GM23248 (cell line): Measurements from ENCODE around the gene RTN4. TPM values are rescaled to one million over a fixed set of nuclear protein-coding genes. Genes with fewer than 3 reads are reported as not detected.

Experiments used
- DNase-seq: peaks from one replicate; pipeline ENCODE4 v3.0.0-alpha.2; 2015
- H2AFZ ChIP-seq: fragments of 200-600 bp; sonication (generic); 2 replicates; pipeline ENCODE4 v1.6.1; 2016; ENCODE audit warnings: antibody characterized with exemption
- H3F3A ChIP-seq: fragments of 200-600 bp; sonication (generic); 2 replicates; pipeline ENCODE4 v1.6.1; 2016; ENCODE audit warnings: mild to moderate bottlenecking, antibody characterized with exemption, mixed run types; ENCODE audit not compliant: insufficient read depth
- H3K27ac ChIP-seq: fragments of 200-600 bp; sonication (generic); 2 replicates; pipeline ENCODE4 v1.5.1; 2016; ENCODE audit warnings: mild to moderate bottlenecking
- H3K27me3 ChIP-seq: fragments of 200-600 bp; sonication (generic); replicated peaks from 2 replicates; pipeline ENCODE4 v1.6.1; 2016; ENCODE audit warnings: mild to moderate bottlenecking; ENCODE audit not compliant: insufficient read depth
- H3K36me3 ChIP-seq: fragments of 200-600 bp; sonication (generic); 2 replicates; pipeline ENCODE4 v1.6.1; 2016; ENCODE audit warnings: low read depth, mild to moderate bottlenecking
- H3K4me1 ChIP-seq: fragments of 200-600 bp; sonication (generic); 2 replicates; pipeline ENCODE4 v1.6.1; 2016; ENCODE audit warnings: mild to moderate bottlenecking; ENCODE audit not compliant: insufficient read depth
- H3K4me2 ChIP-seq: fragments of 200-600 bp; sonication (generic); one replicate; pipeline ENCODE4 v1.6.1; 2016; ENCODE audit warnings: mild to moderate bottlenecking; ENCODE audit not compliant: unreplicated experiment
- H3K4me3 ChIP-seq: fragments of 200-600 bp; sonication (generic); 2 replicates; pipeline ENCODE4 v1.5.1; 2016; ENCODE audit warnings: mild to moderate bottlenecking
- H3K79me2 ChIP-seq: fragments of 200-600 bp; sonication (generic); 2 replicates; pipeline ENCODE4 v1.6.1; 2016; ENCODE audit warnings: mild to moderate bottlenecking; ENCODE audit not compliant: insufficient read depth
- H3K9ac ChIP-seq: fragments of 200-600 bp; sonication (generic); 2 replicates; pipeline ENCODE4 v1.6.1; 2016; ENCODE audit warnings: mild to moderate bottlenecking
- H3K9me2 ChIP-seq: fragments of 200-600 bp; sonication (generic); 2 replicates; pipeline ENCODE4 v1.6.1; 2016; ENCODE audit warnings: mixed run types, mild to moderate bottlenecking, moderate library complexity; ENCODE audit not compliant: insufficient read depth
- H3K9me3 ChIP-seq: fragments of 200-600 bp; sonication (generic); one replicate; pipeline ENCODE4 v1.6.1; 2017; ENCODE audit warnings: low read depth
- H4K20me1 ChIP-seq: fragments of 200-600 bp; sonication (generic); 2 replicates; pipeline ENCODE4 v1.6.0; 2016; ENCODE audit not compliant: insufficient read depth
- EZH2 ChIP-seq: fragments of 200-600 bp; sonication (generic); IDR thresholded peaks from 2 replicates; pipeline ENCODE4 v1.6.1; 2018; ENCODE audit warnings: antibody characterized with exemption, mild to moderate bottlenecking; ENCODE audit not compliant: insufficient read depth, poor library complexity, severe bottlenecking
- EZH2phosphoT487 ChIP-seq: fragments of 200-600 bp; sonication (generic); IDR thresholded peaks from 2 replicates; pipeline ENCODE4 v1.6.1; 2018; ENCODE audit warnings: antibody characterized with exemption, moderate library complexity, mild to moderate bottlenecking, low read depth; ENCODE audit not compliant: insufficient read depth
- WGBS, 2 experiments: methylation state at CpG; one replicate each; pipeline ENCODE4 v1.1.6; 2015 to 2017; ENCODE audit warnings: low lambda C conversion rate in 2 of 2, low coverage in 1 of 2; ENCODE audit errors: missing lambda C conversion rate in 2 of 2; 5-methylcytosine and 5-hydroxymethylcytosine counted together
- in situ Hi-C: fragments of 300-500 bp; cut with MboI; formaldehyde crosslinking; loops from 2 replicates; pipeline ENCODE4 v1.15.0; 2020
- polyA plus RNA-seq: library from polyadenylated mRNA; unstranded; fragments of >200 nt; fragmentation: Nextera tagmentation; extraction: Ambion mirVana; gene quantifications from 2 replicates; pipeline ENCODE4 v1.2.1, GENCODE V29; 2016
- total RNA-seq: library from RNA; depleted of rRNA; stranded (reverse); fragments of >200 nt; shearing (Covaris generic); gene quantifications from 2 replicates; pipeline ENCODE4 v1.2.3, GENCODE V29; 2014

Gene RTN4
- total and polyA plus RNA-seq, 2 experiments from 2014 or later, result 361 to 425 TPM

GRCh38 chr2:54964271-54964670, 86.0 kb downstream of the RTN4 start:
- WGBS, 2 experiments, result 80 to 83% methylated on average over 8 of the region's 8 CpGs
- H3K27ac ChIP-seq, result no peak overlapping the region

DNA sequence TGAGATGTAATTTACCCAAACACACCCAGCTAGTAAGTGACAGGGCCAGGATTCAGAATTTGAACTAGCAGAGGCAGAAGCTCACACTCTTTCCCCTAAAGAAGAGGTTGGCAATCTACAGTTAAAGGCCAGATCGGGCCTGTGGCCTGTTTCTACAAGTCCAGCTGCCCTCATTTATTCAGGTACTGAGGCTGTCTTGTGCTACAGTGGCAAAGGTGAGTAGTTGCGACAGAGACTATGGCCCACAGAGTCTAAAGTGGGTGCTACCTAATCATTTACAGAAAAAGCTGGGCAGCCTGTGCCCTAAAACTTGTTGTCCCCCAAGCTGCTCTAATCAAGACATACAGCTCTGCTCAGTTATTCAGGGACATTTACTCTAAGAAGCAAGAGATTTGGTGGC, 86.8 kb downstream of the RTN4 start:
- H2AFZ ChIP-seq, result no peak overlapping the region

More at GRCh38 chr2:54964271-54964670, 86.0 kb downstream of the RTN4 start:
- peak; percentile 68 for DNase-seq
- TF ChIP-seq EZH2phosphoT487 (no peak), EZH2 (no peak)
- no peaks in the 10 kb centered on the region for H3K9me2 ChIP-seq
- H2AFZ ChIP-seq, result no peak overlapping the region
- H3K27me3 ChIP-seq, result no peaks in the 10 kb centered on the region
- H3K4me1 ChIP-seq, result peaks cover 11% of the 10 kb centered on the region
- H3K4me2 ChIP-seq, result no peak overlapping the region
- H3K9ac ChIP-seq, result no peak overlapping the region
- H3K36me3 ChIP-seq, result peaks cover 2% of the 10 kb centered on the region
- in situ Hi-C loops, result no loop called here
- H3K79me2 ChIP-seq, result peaks cover 25% of the 10 kb centered on the region
- no peaks in the 10 kb centered on the region for H4K20me1 ChIP-seq
- peaks cover 40% of the 10 kb centered on the region for H3F3A ChIP-seq
- no peaks in the 10 kb centered on the region for H3K9me3 ChIP-seq
- no peak overlapping the region for H3K4me3 ChIP-seq

GRCh38 chr2:54962935-54963440, 87.3 kb downstream of the RTN4 start:
- no peak for DNase-seq
- peaks cover 29% of the 10 kb centered on the region for H3F3A ChIP-seq
- H3K27ac ChIP-seq, result no peak overlapping the region
- no peak overlapping the region for H2AFZ ChIP-seq
- no peaks in the 10 kb centered on the region for H3K9me3 ChIP-seq
- no peak overlapping the region for H3K9ac ChIP-seq
- no peaks in the 10 kb centered on the region for H4K20me1 ChIP-seq
- H3K79me2 ChIP-seq, result peaks cover 13% of the 10 kb centered on the region
- H3K4me2 ChIP-seq, result no peak overlapping the region
- no peaks in the 10 kb centered on the region for H3K36me3 ChIP-seq
- peaks cover 11% of the 10 kb centered on the region for H3K4me1 ChIP-seq
- WGBS, 2 experiments, result 57 to 58% methylated on average over 2 to 3 of the region's 3 CpGs
- in situ Hi-C loops, result no loop called here
- H3K4me3 ChIP-seq, result no peak overlapping the region
- H3K27me3 ChIP-seq, result no peaks in the 10 kb centered on the region
- H3K9me2 ChIP-seq, result no peaks in the 10 kb centered on the region
- no peak for TF ChIP-seq EZH2
- no peak for TF ChIP-seq EZH2phosphoT487

More for the DNA sequence above, 86.8 kb downstream of the RTN4 start:
- Histone ChIP-seq H3K27ac (no peak overlapping the region), H3K27me3 (no peaks in the 10 kb centered on the region), H3F3A (peaks cover 33% of the 10 kb centered on the region), H3K9ac (no peak overlapping the region), H3K4me2 (no peak overlapping the region), H3K4me1 (peaks cover 11% of the 10 kb centered on the region), H3K9me3 (no peaks in the 10 kb centered on the region), H3K79me2 (peaks cover 17% of the 10 kb centered on the region), H3K9me2 (no peaks in the 10 kb centered on the region), H4K20me1 (no peaks in the 10 kb centered on the region), H3K36me3 (no peaks in the 10 kb centered on the region), H3K4me3 (no peak overlapping the region)
- 100% methylated on average over 2 of the region's 2 CpGs for WGBS, 2 experiments
- no peak for DNase-seq
- TF ChIP-seq EZH2phosphoT487 (no peak), EZH2 (no peak)
- in situ Hi-C loops, result no loop called here

GRCh38 chr2:54962511-54962910, 87.7 kb downstream of the RTN4 start:
- no peak overlapping the region for H3K4me2 ChIP-seq
- DNase-seq, result no peak
- in situ Hi-C loops, result no loop called here
- no peak overlapping the region for H3K9ac ChIP-seq
- H3K4me3 ChIP-seq, result no peak overlapping the region
- peaks cover 11% of the 10 kb centered on the region for H3K4me1 ChIP-seq
- H3K36me3 ChIP-seq, result no peaks in the 10 kb centered on the region
- no peaks in the 10 kb centered on the region for H3K9me2 ChIP-seq
- no peaks in the 10 kb centered on the region for H3K9me3 ChIP-seq
- H4K20me1 ChIP-seq, result no peaks in the 10 kb centered on the region
- peaks cover 8% of the 10 kb centered on the region for H3K79me2 ChIP-seq
- no peak overlapping the region for H3K27ac ChIP-seq
- H2AFZ ChIP-seq, result no peak overlapping the region
- H3F3A ChIP-seq, result peaks cover 24% of the 10 kb centered on the region
- no peaks in the 10 kb centered on the region for H3K27me3 ChIP-seq
- 91 to 93% methylated on average over 12 to 13 of the region's 13 CpGs for WGBS, 2 experiments
- TF ChIP-seq EZH2 (no peak), EZH2phosphoT487 (no peak)
